ENCODE data around the gene CCDC88C.

GRCh38 chr14:91399868-91400640 is 17.6 kb downstream of the CCDC88C start:
- TF ChIP-seq, protein P1, sequence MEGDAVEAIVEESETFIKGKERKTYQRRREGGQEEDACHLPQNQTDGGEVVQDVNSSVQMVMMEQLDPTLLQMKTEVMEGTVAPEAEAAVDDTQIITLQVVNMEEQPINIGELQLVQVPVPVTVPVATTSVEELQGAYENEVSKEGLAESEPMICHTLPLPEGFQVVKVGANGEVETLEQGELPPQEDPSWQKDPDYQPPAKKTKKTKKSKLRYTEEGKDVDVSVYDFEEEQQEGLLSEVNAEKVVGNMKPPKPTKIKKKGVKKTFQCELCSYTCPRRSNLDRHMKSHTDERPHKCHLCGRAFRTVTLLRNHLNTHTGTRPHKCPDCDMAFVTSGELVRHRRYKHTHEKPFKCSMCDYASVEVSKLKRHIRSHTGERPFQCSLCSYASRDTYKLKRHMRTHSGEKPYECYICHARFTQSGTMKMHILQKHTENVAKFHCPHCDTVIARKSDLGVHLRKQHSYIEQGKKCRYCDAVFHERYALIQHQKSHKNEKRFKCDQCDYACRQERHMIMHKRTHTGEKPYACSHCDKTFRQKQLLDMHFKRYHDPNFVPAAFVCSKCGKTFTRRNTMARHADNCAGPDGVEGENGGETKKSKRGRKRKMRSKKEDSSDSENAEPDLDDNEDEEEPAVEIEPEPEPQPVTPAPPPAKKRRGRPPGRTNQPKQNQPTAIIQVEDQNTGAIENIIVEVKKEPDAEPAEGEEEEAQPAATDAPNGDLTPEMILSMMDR (IDR thresholded peaks at IDR 0.05) = no peak
- TF ChIP-seq POLR2AphosphoS5 (IDR thresholded peaks at IDR 0.05) = peak; percentile 8

Data from prostate gland (tissue), 2 donors.